Measurements from ENCODE around the gene PRDM5.

DNA sequence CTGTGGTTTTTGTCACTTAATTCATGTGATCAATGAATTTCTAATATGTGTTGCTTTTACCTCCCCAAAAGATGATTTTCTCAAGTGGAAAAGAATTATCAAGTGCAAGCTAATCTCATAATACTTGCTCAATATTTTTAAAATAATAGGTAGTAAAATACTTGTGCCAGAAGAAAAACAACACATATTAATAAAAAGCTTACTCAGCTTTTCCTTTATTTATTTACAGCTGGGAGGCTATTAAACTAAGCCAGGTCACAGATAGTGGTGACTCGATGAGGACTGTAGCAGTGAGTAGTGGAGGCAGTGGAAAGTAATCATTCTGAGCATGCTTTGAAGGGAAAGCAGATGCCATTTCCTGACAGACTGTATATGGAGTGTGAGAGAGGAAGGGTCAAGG, 96.1 kb downstream of the PRDM5 start:
- TF ChIP-seq CTCF (IDR thresholded peaks at IDR 0.05): no peak
- TF ChIP-seq POLR2A (IDR thresholded peaks at IDR 0.05): no peak

Data from body of pancreas (tissue), 4 donors.